ENCODE data around the gene ARID5B.

DNA sequence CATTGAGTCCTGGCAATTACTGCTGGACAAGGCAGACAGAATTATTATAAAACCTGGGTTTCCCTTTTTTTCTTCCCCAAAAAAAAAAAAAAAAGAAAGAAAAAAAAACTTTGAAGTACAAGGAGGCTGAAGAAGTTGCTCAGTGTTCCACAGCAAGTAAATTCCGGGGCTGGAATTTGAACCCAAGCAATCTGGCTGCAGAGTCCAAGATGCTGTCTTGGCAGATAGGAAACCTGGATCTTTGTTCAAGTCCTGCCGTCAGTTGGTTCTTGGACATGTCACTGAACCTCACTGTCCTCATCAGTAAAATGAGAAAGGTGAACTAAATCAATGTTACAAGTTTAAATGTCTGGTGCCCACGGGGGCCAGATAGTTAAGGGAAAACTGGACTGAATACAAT is 35.3 kb downstream of the ARID5B start:
- TF ChIP-seq TAF1 (IDR thresholded peaks at IDR 0.05; ENCODE audit: low read depth), result no peak
- TF ChIP-seq POLR2AphosphoS5 (IDR thresholded peaks at IDR 0.05), result no peak
- TF ChIP-seq, protein P1, sequence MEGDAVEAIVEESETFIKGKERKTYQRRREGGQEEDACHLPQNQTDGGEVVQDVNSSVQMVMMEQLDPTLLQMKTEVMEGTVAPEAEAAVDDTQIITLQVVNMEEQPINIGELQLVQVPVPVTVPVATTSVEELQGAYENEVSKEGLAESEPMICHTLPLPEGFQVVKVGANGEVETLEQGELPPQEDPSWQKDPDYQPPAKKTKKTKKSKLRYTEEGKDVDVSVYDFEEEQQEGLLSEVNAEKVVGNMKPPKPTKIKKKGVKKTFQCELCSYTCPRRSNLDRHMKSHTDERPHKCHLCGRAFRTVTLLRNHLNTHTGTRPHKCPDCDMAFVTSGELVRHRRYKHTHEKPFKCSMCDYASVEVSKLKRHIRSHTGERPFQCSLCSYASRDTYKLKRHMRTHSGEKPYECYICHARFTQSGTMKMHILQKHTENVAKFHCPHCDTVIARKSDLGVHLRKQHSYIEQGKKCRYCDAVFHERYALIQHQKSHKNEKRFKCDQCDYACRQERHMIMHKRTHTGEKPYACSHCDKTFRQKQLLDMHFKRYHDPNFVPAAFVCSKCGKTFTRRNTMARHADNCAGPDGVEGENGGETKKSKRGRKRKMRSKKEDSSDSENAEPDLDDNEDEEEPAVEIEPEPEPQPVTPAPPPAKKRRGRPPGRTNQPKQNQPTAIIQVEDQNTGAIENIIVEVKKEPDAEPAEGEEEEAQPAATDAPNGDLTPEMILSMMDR (IDR thresholded peaks at IDR 0.05; ENCODE audit: poor library complexity, severe bottlenecking), result no peak
- no peak for TF ChIP-seq RAD21 (conservative IDR thresholded peaks at IDR 0.05)
- TF ChIP-seq SMC3 (conservative IDR thresholded peaks at IDR 0.05; ENCODE audit: poor library complexity), result no peak
- no peak for TF ChIP-seq EP300 (conservative IDR thresholded peaks at IDR 0.05; ENCODE audit: poor library complexity, severe bottlenecking)

Data from neural cell (in vitro differentiated cells).